HCT116 (cell line): Measurements from ENCODE around the gene GNB1L. TPM values are rescaled to one million over a fixed set of nuclear protein-coding genes. Genes with fewer than 3 reads are reported as not detected.

ENCODE experiments used
- ATAC-seq: fragments of 200-7000 bp; cut with Tn5 transposase; 2 replicates; pipeline ENCODE4 v1.9.1; 2020; ENCODE audit warnings: mild to moderate bottlenecking, moderate library complexity
- BruUV-seq: library from RNA; stranded (reverse); fragments of 400-500 nt; replicated peaks from 2 replicates; lab custom pipeline; 2021; lab: Mats Ljungman, UMichigan
- CTCF ChIA-PET: fragments of 300-600 bp; sonication (Branson Sonifier 250); formaldehyde crosslinking; loops from one replicate; lab custom pipeline; 2021; ENCODE audit warnings: antibody characterized with exemption; lab: Charles Lee
- POLR2A ChIA-PET: fragments of 300-600, 350-600 bp; sonication (Branson Sonifier 250); formaldehyde crosslinking; loops from one replicate; lab custom pipeline; 2021; ENCODE audit warnings: antibody characterized with exemption; lab: Charles Lee
- RAD21 ChIA-PET, 2 experiments: fragments of 300-600 bp; sonication (Branson Sonifier 250); formaldehyde crosslinking; loops; one replicate each; lab custom pipeline; 2023; ENCODE audit warnings: low total read pairs in 2 of 2; ENCODE audit not compliant: uncharacterized antibody in 2 of 2, unreplicated experiment in 2 of 2, low non-redundant PET in 1 of 2; lab: Charles Lee
- DNase-seq: peaks from one replicate; pipeline ENCODE4 v3.0.0-alpha.2; 2010; ENCODE audit warnings: low read depth, low spot score
- H2AFZ ChIP-seq: fragments of 200-600 bp; shearing (Covaris generic), sonication (generic); 2 replicates; pipeline ENCODE4 v1.6.1; 2017; ENCODE audit warnings: low read depth, mixed run types, mixed read lengths, antibody characterized with exemption, low read length; ENCODE audit not compliant: poor library complexity, severe bottlenecking
- H3K27ac ChIP-seq: 2 replicates; pipeline ENCODE4 v1.5.1; 2012; ENCODE audit warnings: low read depth, low read length
- H3K27me3 ChIP-seq: fragments of 200-600 bp; sonication (generic); 2 replicates; pipeline ENCODE4 v1.6.1; 2016; ENCODE audit warnings: mixed run types, low read length, mixed read lengths; ENCODE audit not compliant: insufficient read depth
- H3K36me3 ChIP-seq, 2 experiments: fragments of 200-500 bp in 1 of 2; fragments of 200-600 bp in 1 of 2; sonication (Bioruptor generic) in 1 of 2; sonication (generic) in 1 of 2; 2 replicates each; pipeline versions ENCODE4 v1.5.1 to v1.6.1; 2014 to 2016; ENCODE audit warnings: low read length in 2 of 2, inconsistent platforms in 1 of 2, mixed read lengths in 1 of 2, mixed run types in 1 of 2; ENCODE audit not compliant: insufficient read depth in 2 of 2, control insufficient read depth in 1 of 2
- H3K4me1 ChIP-seq, 2 experiments: fragments of 200-600 bp in 1 of 2; sonication (generic) in 1 of 2; 2 replicates each; pipeline versions ENCODE4 v1.5.1 to v1.6.1; 2012 to 2017; ENCODE audit warnings: low read length in 2 of 2, inconsistent platforms in 1 of 2, mild to moderate bottlenecking in 1 of 2, mixed read lengths in 1 of 2, mixed run types in 1 of 2, moderate library complexity in 1 of 2; ENCODE audit not compliant: insufficient read depth in 2 of 2, control insufficient read depth in 1 of 2
- H3K4me2 ChIP-seq: fragments of 200-600 bp; sonication (generic); 2 replicates; pipeline ENCODE4 v1.6.1; 2017; ENCODE audit warnings: mixed run types, low read length, mixed read lengths
- H3K4me3 ChIP-seq, 2 experiments: fragments of 200-600 bp in 1 of 2; sonication (generic) in 1 of 2; replicated peaks in 1 of 2; 2 replicates each; pipeline ENCODE4 v1.5.1; 2011 to 2016; ENCODE audit warnings: low read length in 2 of 2, control low read depth in 1 of 2, low read depth in 1 of 2, mild to moderate bottlenecking in 1 of 2, mixed read lengths in 1 of 2, mixed run types in 1 of 2
- H3K79me2 ChIP-seq: fragments of 200-600 bp; sonication (generic); 2 replicates; pipeline ENCODE4 v1.6.1; 2017; ENCODE audit warnings: mild to moderate bottlenecking, mixed run types, low read length, moderate library complexity, mixed read lengths; ENCODE audit not compliant: insufficient read depth
- H3K9ac ChIP-seq: fragments of 200-600 bp; sonication (generic); 2 replicates; pipeline ENCODE4 v1.6.1; 2016; ENCODE audit warnings: low read length, mixed read lengths
- H3K9me2 ChIP-seq: fragments of 200-600 bp; sonication (generic), shearing (Covaris generic); 2 replicates; pipeline ENCODE4 v1.6.1; 2017; ENCODE audit warnings: mixed run types, mild to moderate bottlenecking, moderate library complexity; ENCODE audit not compliant: insufficient read depth
- H3K9me3 ChIP-seq, 2 experiments: fragments of 200-500 bp in 1 of 2; fragments of 200-600 bp in 1 of 2; sonication (Bioruptor generic) in 1 of 2; sonication (generic) in 1 of 2; 2 replicates each; pipeline ENCODE4 v1.6.1; 2014 to 2017; ENCODE audit warnings: low read length in 2 of 2, mixed read lengths in 2 of 2, inconsistent platforms in 1 of 2, low read depth in 1 of 2, mild to moderate bottlenecking in 1 of 2, mixed run types in 1 of 2, moderate library complexity in 1 of 2; ENCODE audit not compliant: control insufficient read depth in 1 of 2, insufficient read depth in 1 of 2
- H4K20me1 ChIP-seq: fragments of 200-600 bp; sonication (generic), shearing (Covaris generic); 2 replicates; pipeline ENCODE4 v1.6.1; 2017; ENCODE audit warnings: mixed run types, mild to moderate bottlenecking, moderate library complexity; ENCODE audit not compliant: insufficient read depth
- CEBPB ChIP-seq: IDR thresholded peaks from 2 replicates; pipeline ENCODE4 v1.6.1; 2012; ENCODE audit warnings: low read depth
- EGR1 ChIP-seq: IDR thresholded peaks from 2 replicates; pipeline ENCODE4 v1.6.1; 2012; ENCODE audit warnings: low read depth
- ELF1 ChIP-seq: IDR thresholded peaks from 2 replicates; pipeline ENCODE4 v1.6.1; 2012; ENCODE audit warnings: low read depth, borderline replicate concordance
- EZH2 ChIP-seq: fragments of 200-600 bp; sonication (generic); IDR thresholded peaks from 2 replicates; pipeline ENCODE4 v1.6.1; 2017; ENCODE audit warnings: antibody characterized with exemption, mixed run types
- EZH2phosphoT487 ChIP-seq: fragments of 200-600 bp; IDR thresholded peaks from 2 replicates; pipeline ENCODE4 v1.6.1; 2018; ENCODE audit warnings: antibody characterized with exemption, borderline replicate concordance
- JUND ChIP-seq: IDR thresholded peaks from 2 replicates; pipeline ENCODE4 v1.6.1; 2012
- MAX ChIP-seq: IDR thresholded peaks from 2 replicates; pipeline ENCODE4 v1.6.1; 2012
- POLR2A ChIP-seq: IDR thresholded peaks from 2 replicates; pipeline ENCODE4 v1.7.0; 2011; ENCODE audit warnings: borderline replicate concordance; ENCODE audit not compliant: insufficient read depth, insufficient read length; ENCODE audit errors: extremely low read depth
- POLR2AphosphoS5 ChIP-seq: IDR thresholded peaks from 2 replicates; pipeline ENCODE4 v1.6.1; 2011; ENCODE audit warnings: mild to moderate bottlenecking, low read depth, low read length, moderate library complexity
- RAD21 ChIP-seq: IDR thresholded peaks from 2 replicates; pipeline ENCODE4 v1.6.1; 2012; ENCODE audit warnings: low read depth, mild to moderate bottlenecking
- SIN3A ChIP-seq: IDR thresholded peaks from 2 replicates; pipeline ENCODE4 v1.6.1; 2012; ENCODE audit warnings: low read depth
- SRF ChIP-seq: IDR thresholded peaks from 2 replicates; pipeline ENCODE4 v1.6.1; 2012; ENCODE audit warnings: low read depth
- TCF7L2 ChIP-seq: IDR thresholded peaks from 2 replicates; pipeline ENCODE4 v1.7.0; 2011; ENCODE audit warnings: borderline replicate concordance, inconsistent platforms; ENCODE audit not compliant: insufficient read depth, insufficient read length; ENCODE audit errors: extremely low read depth
- ZBTB33 ChIP-seq: IDR thresholded peaks from 2 replicates; pipeline ENCODE4 v1.6.1; 2011; ENCODE audit warnings: mild to moderate bottlenecking, low read length, moderate library complexity; ENCODE audit not compliant: insufficient replicate concordance; ENCODE audit errors: extremely low read depth
- ZFX ChIP-seq: fragments of 450-650 bp; IDR thresholded peaks from 2 replicates; pipeline ENCODE4 v1.6.1; 2017
- intact Hi-C: fragments of 100-400 bp; cut with micrococcal nuclease; formaldehyde crosslinking; loops from 2 replicates; pipeline ENCODE4 v1.10.0; 2022
- total RNA-seq: library from RNA; stranded (reverse); gene quantifications from one replicate; pipeline ENCODE4 v1.2.1, GENCODE V29; 2021; ENCODE audit not compliant: unreplicated experiment
- TF ChIP-seq, protein P1 (sequence below): IDR thresholded peaks from 2 replicates; pipeline ENCODE4 v1.6.1; 2012

The GNB1L gene
- total RNA-seq, 1 experiment from 2014 or later: 12.1 TPM

- no peaks in the 10 kb centered on the region for H3K4me1 ChIP-seq
- no peak overlapping the region for H3K27ac ChIP-seq
- H3K4me3 ChIP-seq: no peak overlapping the region
- no peaks in the 10 kb centered on the region for H3K27me3 ChIP-seq
- H3K9me2 ChIP-seq: no peaks in the 10 kb centered on the region
- H3K79me2 ChIP-seq: no peaks in the 10 kb centered on the region
- TF ChIP-seq EZH2phosphoT487 (no peak), SIN3A (no peak), MAX (no peak), ZBTB33 (no peak), EGR1 (no peak), CEBPB (no peak), RAD21 (no peak), JUND (no peak), ELF1 (no peak), ZFX (no peak), SRF (no peak), TCF7L2 (no peak), EZH2 (no peak), POLR2A (no peak), POLR2AphosphoS5 (no peak)
- TF ChIP-seq, protein P1, sequence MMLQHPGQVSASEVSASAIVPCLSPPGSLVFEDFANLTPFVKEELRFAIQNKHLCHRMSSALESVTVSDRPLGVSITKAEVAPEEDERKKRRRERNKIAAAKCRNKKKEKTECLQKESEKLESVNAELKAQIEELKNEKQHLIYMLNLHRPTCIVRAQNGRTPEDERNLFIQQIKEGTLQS: no peak
- TF ChIP-seq, all 23 proteins: peak for 0
- CTCF ChIA-PET: no interaction called here
- Histone ChIP-seq H3K9ac (no peak overlapping the region), H3K4me2 (no peak overlapping the region), H3K9me3 (no peaks in the 10 kb centered on the region), H4K20me1 (no peaks in the 10 kb centered on the region), H3K36me3 (no peaks in the 10 kb centered on the region), H2AFZ (no peak overlapping the region)
- no peak for ATAC-seq
- intact Hi-C loops: no loop called here
- RAD21 ChIA-PET: no interaction called here
- DNase-seq: no peak
- POLR2A ChIA-PET: no interaction called here
- BruUV-seq: no TSS peak
These were observed 110.2 kb downstream of the GNB1L start for GRCh38 chr22:19744350-19745006.
